HFF-Myc (cell line): ENCODE data around the gene OR8D4.

Experiments
- DNase-seq: peaks from one replicate; pipeline ENCODE4 v3.0.0-alpha.2; 2011; ENCODE audit warnings: low read depth; ENCODE audit errors: extremely low read depth
- H3K4me3 ChIP-seq: replicated peaks from 2 replicates; pipeline ENCODE4 v1.5.1; 2011; ENCODE audit warnings: low read depth, mild to moderate bottlenecking, control low read depth, low read length
- CTCF ChIP-seq: IDR thresholded peaks from 2 replicates; pipeline ENCODE4 v1.5.1; 2012; ENCODE audit warnings: mild to moderate bottlenecking, low read depth, low read length, control low read depth; ENCODE audit errors: missing control alignments

The OR8D4 gene

GRCh38 chr11:123885570-123885969 is 16.4 kb upstream of the OR8D4 start, which contains the start of gene TMEM225:
Gene TMEM225, minus strand, starts transcription at chr11:123885670. Its CDS starts 245 bp downstream, at chr11:123885425.
- H3K4me3 ChIP-seq, result no peak within 1 kb of the TSS
- DNase-seq, result no peak
- no peak for TF ChIP-seq CTCF

GRCh38 chr11:123892031-123892430 is 9.9 kb upstream of the OR8D4 start:
- H3K4me3 ChIP-seq, result no peak overlapping the region
- no peak for DNase-seq
- TF ChIP-seq CTCF, result no peak

GRCh38 chr11:123899792-123900191 is 2.2 kb upstream of the OR8D4 start:
- H3K4me3 ChIP-seq, result no peak overlapping the region
- no peak for DNase-seq
- no peak for TF ChIP-seq CTCF

GRCh38 chr11:123903932-123904331 is 2.0 kb downstream of the OR8D4 start:
- H3K4me3 ChIP-seq, result no peak overlapping the region
- DNase-seq, result no peak
- no peak for TF ChIP-seq CTCF

GRCh38 chr11:123904932-123905331 is 3.0 kb downstream of the OR8D4 start:
- no peak overlapping the region for H3K4me3 ChIP-seq
- TF ChIP-seq CTCF, result no peak
- no peak for DNase-seq

- no peak for DNase-seq
- H3K4me3 ChIP-seq, result no peak overlapping the region
- TF ChIP-seq CTCF, result no peak
Observed at GRCh38 chr11:123905826-123906225, 3.9 kb downstream of the OR8D4 start.

GRCh38 chr11:123920943-123921342 is 19.0 kb downstream of the OR8D4 start:
- no peak for DNase-seq
- TF ChIP-seq CTCF, result no peak
- H3K4me3 ChIP-seq, result no peak overlapping the region
